CD14-positive monocyte (primary cell): ENCODE data around the gene CXADR. TPM values are rescaled to one million over a fixed set of nuclear protein-coding genes. Genes with fewer than 3 reads are reported as not detected.

Experiments used
- DNase-seq, 3 donors: peaks; one replicate each; pipeline ENCODE4 v3.0.0-alpha.2; 2011 to 2022
- H2AFZ ChIP-seq: 2 replicates; pipeline ENCODE4 v1.6.0; 2012; ENCODE audit warnings: mild to moderate bottlenecking, low read depth, low read length, inconsistent platforms; ENCODE audit not compliant: insufficient read depth, poor library complexity, severe bottlenecking
- H3K27ac ChIP-seq, 2 donors: 1 replicate in 1 of 2; 2 replicates in 1 of 2; pipeline ENCODE4 v1.5.1; 2012 to 2013; ENCODE audit warnings: low read length in 2 of 2, control low read depth in 1 of 2, inconsistent platforms in 1 of 2, low read depth in 1 of 2, mild to moderate bottlenecking in 1 of 2
- H3K27me3 ChIP-seq, 2 donors: one replicate each; pipeline versions ENCODE4 v1.6.0 to v1.6.1; 2011 to 2013; ENCODE audit warnings: low read length in 2 of 2; ENCODE audit not compliant: control insufficient read depth in 2 of 2, insufficient read depth in 2 of 2
- H3K36me3 ChIP-seq, 2 donors: replicated peaks in 1 of 2; 1 replicate in 1 of 2; 2 replicates in 1 of 2; pipeline versions ENCODE4 v1.5.1 to v1.6.1; 2012 to 2013; ENCODE audit warnings: low read length in 2 of 2, control low read depth in 1 of 2, inconsistent platforms in 1 of 2, mild to moderate bottlenecking in 1 of 2; ENCODE audit not compliant: insufficient read depth in 2 of 2, control insufficient read depth in 1 of 2
- H3K4me1 ChIP-seq, 2 donors: 1 replicate in 1 of 2; 2 replicates in 1 of 2; pipeline versions ENCODE4 v1.5.1 to v1.6.1; 2012 to 2013; ENCODE audit warnings: low read length in 2 of 2, control low read depth in 1 of 2, inconsistent platforms in 1 of 2, mild to moderate bottlenecking in 1 of 2, moderate library complexity in 1 of 2; ENCODE audit not compliant: insufficient read depth in 2 of 2, control insufficient read depth in 1 of 2
- H3K4me2 ChIP-seq: replicated peaks from 2 replicates; pipeline ENCODE3; 2012; ENCODE audit warnings: low read length, moderate library complexity, mild to moderate bottlenecking; ENCODE audit not compliant: poor library complexity, severe bottlenecking; ENCODE audit errors: extremely low read depth
- H3K4me3 ChIP-seq, 3 experiments: fragments of 200-600 bp in 1 of 3; sonication (generic) in 1 of 3; replicated peaks in 1 of 3; 1 replicate in 2 of 3; 2 replicates in 1 of 3; pipeline ENCODE4 v1.5.1; 2011 to 2013; ENCODE audit warnings: low read length in 3 of 3, mild to moderate bottlenecking in 3 of 3, control low read depth in 2 of 3, low read depth in 2 of 3, inconsistent platforms in 1 of 3, moderate library complexity in 1 of 3
- H3K79me2 ChIP-seq: 2 replicates; pipeline ENCODE4 v1.6.0; 2012; ENCODE audit warnings: mild to moderate bottlenecking, control low read depth, inconsistent platforms, low read length, moderate library complexity; ENCODE audit not compliant: insufficient read depth
- H3K9ac ChIP-seq: 2 replicates; pipeline ENCODE4 v1.6.0; 2017; ENCODE audit warnings: low read length, mild to moderate bottlenecking; ENCODE audit not compliant: insufficient read depth, poor library complexity, severe bottlenecking
- H3K9me3 ChIP-seq, 2 donors: replicated peaks in 1 of 2; 1 replicate in 1 of 2; 2 replicates in 1 of 2; pipeline versions ENCODE4 v1.5.1 to v1.6.1; 2012 to 2013; ENCODE audit warnings: low read length in 2 of 2, control low read depth in 1 of 2; ENCODE audit not compliant: control insufficient read depth in 1 of 2, insufficient read depth in 1 of 2
- H4K20me1 ChIP-seq: 2 replicates; pipeline ENCODE4 v1.6.0; 2012; ENCODE audit warnings: mild to moderate bottlenecking, low read length, control low read depth, moderate library complexity; ENCODE audit not compliant: insufficient read depth
- H3K27ac Mint-ChIP-seq, 7 donors: one replicate each; pipeline ENCODE4 v1.8.0; 2020; ENCODE audit warnings: mild to moderate bottlenecking in 7 of 7, mixed read lengths in 7 of 7, moderate library complexity in 6 of 7, inconsistent platforms in 2 of 7
- H3K27me3 Mint-ChIP-seq, 3 donors: one replicate each; pipeline ENCODE4 v1.8.0; 2021 to 2022; ENCODE audit warnings: low read depth in 3 of 3, mild to moderate bottlenecking in 3 of 3, mixed read lengths in 3 of 3, moderate library complexity in 3 of 3, inconsistent platforms in 1 of 3
- H3K36me3 Mint-ChIP-seq, 2 donors: one replicate each; pipeline ENCODE4 v1.8.0; 2020; ENCODE audit warnings: mixed read lengths in 2 of 2, inconsistent platforms in 1 of 2, mild to moderate bottlenecking in 1 of 2
- H3K4me1 Mint-ChIP-seq: one replicate; pipeline ENCODE4 v1.8.0; 2020; ENCODE audit warnings: mild to moderate bottlenecking, mixed read lengths
- H3K4me3 Mint-ChIP-seq, 2 donors: one replicate each; pipeline ENCODE4 v1.8.0; 2020; ENCODE audit warnings: mild to moderate bottlenecking in 2 of 2, mixed read lengths in 2 of 2, moderate library complexity in 1 of 2
- H3K9me3 Mint-ChIP-seq, 7 donors: one replicate each; pipeline ENCODE4 v1.8.0; 2020 to 2022; ENCODE audit warnings: mixed read lengths in 7 of 7, mild to moderate bottlenecking in 6 of 7, moderate library complexity in 6 of 7, inconsistent platforms in 2 of 7
- CTCF ChIP-seq: fragments of 200-600 bp; IDR thresholded peaks from one replicate; pipeline ENCODE4 v1.8.0; 2022; ENCODE audit warnings: antibody characterized with exemption, mild to moderate bottlenecking
- WGBS: methylation state at CpG from one replicate; pipeline ENCODE4 v1.1.5; 2013; ENCODE audit warnings: missing lambda C conversion rate; ENCODE audit not compliant: insufficient coverage; 5-methylcytosine and 5-hydroxymethylcytosine counted together
- intact Hi-C, 2 donors: fragments of 100-400 bp; cut with micrococcal nuclease; formaldehyde crosslinking; loops; one replicate each; pipeline versions ENCODE4 v1.15.0 to v1.15.1; 2023
- polyA plus RNA-seq, 3 donors: library from polyadenylated mRNA; depleted of rRNA in 1 of 3; unstranded in 2 of 3; stranded (reverse) in 1 of 3; fragments of 300-500 nt in 2 of 3; fragments of >200 nt in 1 of 3; fragmentation: Illumina TruSeq in 2 of 3; gene quantifications; 1 replicate in 2 of 3; 2 replicates in 1 of 3; pipeline ENCODE4 v1.2.3, GENCODE V29; 2012 to 2021

The CXADR gene
- polyA plus RNA-seq, 3 donors: not detected

- no peak overlapping the region for H3K27ac Mint-ChIP-seq
- no peaks in the 10 kb centered on the region for H3K36me3 Mint-ChIP-seq
- Histone ChIP-seq H3K4me2 (no peak overlapping the region), H3K9ac (no peak overlapping the region), H3K27ac (no peak overlapping the region), H2AFZ (no peak overlapping the region), H3K4me3 (no peak overlapping the region), H3K79me2 (no peaks in the 10 kb centered on the region), H4K20me1 (no peaks in the 10 kb centered on the region), H3K9me3 (no peaks in the 10 kb centered on the region), H3K27me3 (peaks cover 0 to 5% of the 10 kb centered on the region in 2 donors), H3K36me3 (no peaks in the 10 kb centered on the region), H3K4me1 (peaks cover 16 to 22% of the 10 kb centered on the region in 2 donors)
- H3K27me3 Mint-ChIP-seq: peaks cover 20 to 31% (median 23%) of the 10 kb centered on the region in 3 donors
- no peak for DNase-seq
- H3K9me3 Mint-ChIP-seq: peaks cover 0 to 3% (median 0%) of the 10 kb centered on the region in 7 donors
- intact Hi-C loops: no loop called here
- H3K4me3 Mint-ChIP-seq: no peak overlapping the region
- 100% methylated on average over 1 of the region's 5 CpGs for WGBS
- no peak for TF ChIP-seq CTCF
- H3K4me1 Mint-ChIP-seq: peaks cover 21% of the 10 kb centered on the region
These were observed 29.6 kb downstream of the CXADR start for GRCh38 chr21:17542371-17543011.

- peaks cover 0 to 3% (median 0%) of the 10 kb centered on the region in 7 donors for H3K9me3 Mint-ChIP-seq
- TF ChIP-seq CTCF: no peak
- intact Hi-C loops: no loop called here
- H3K4me3 Mint-ChIP-seq: no peak overlapping the region
- Histone ChIP-seq H3K4me2 (no peak overlapping the region), H4K20me1 (no peaks in the 10 kb centered on the region), H3K4me3 (no peak overlapping the region), H3K79me2 (no peaks in the 10 kb centered on the region), H3K9me3 (no peaks in the 10 kb centered on the region), H3K36me3 (no peaks in the 10 kb centered on the region), H3K9ac (no peak overlapping the region), H3K27ac (no peak overlapping the region), H3K4me1 (peaks cover under 1 to 7% of the 10 kb centered on the region in 2 donors), H2AFZ (no peak overlapping the region), H3K27me3 (no peaks in the 10 kb centered on the region)
- peaks cover 4% of the 10 kb centered on the region for H3K4me1 Mint-ChIP-seq
- no peak for DNase-seq
- H3K36me3 Mint-ChIP-seq: no peaks in the 10 kb centered on the region
- no CpG with 5 or more reads among the region's 1 CpG for WGBS
- H3K27me3 Mint-ChIP-seq: peaks cover 12 to 16% (median 13%) of the 10 kb centered on the region in 3 donors
- no peak overlapping the region for H3K27ac Mint-ChIP-seq
These were observed 32.2 kb downstream of the CXADR start for GRCh38 chr21:17545007-17545406.
